ENCODE data around the gene CHST11.

GRCh38 chr12:104536841-104537240 lies 80.1 kb downstream of the CHST11 start:
- TF ChIP-seq ZNF274 (IDR thresholded peaks at IDR 0.05; ENCODE audit: low read depth, low read length): no peak
- TF ChIP-seq SUZ12 (IDR thresholded peaks at IDR 0.05; ENCODE audit: extremely low read depth, insufficient read depth, insufficient read length): no peak
- no peak for TF ChIP-seq YY1 (IDR thresholded peaks at IDR 0.05; ENCODE audit: insufficient read depth, insufficient read length)

Measured in NT2/D1 (cell line).